ENCODE data around the gene COL26A1.

The COL26A1 gene

GRCh38 chr7:101575168-101575567 is 212.5 kb downstream of the COL26A1 start:
- DNase-seq (ENCODE audit: low spot score): peak; percentile 45

DNA sequence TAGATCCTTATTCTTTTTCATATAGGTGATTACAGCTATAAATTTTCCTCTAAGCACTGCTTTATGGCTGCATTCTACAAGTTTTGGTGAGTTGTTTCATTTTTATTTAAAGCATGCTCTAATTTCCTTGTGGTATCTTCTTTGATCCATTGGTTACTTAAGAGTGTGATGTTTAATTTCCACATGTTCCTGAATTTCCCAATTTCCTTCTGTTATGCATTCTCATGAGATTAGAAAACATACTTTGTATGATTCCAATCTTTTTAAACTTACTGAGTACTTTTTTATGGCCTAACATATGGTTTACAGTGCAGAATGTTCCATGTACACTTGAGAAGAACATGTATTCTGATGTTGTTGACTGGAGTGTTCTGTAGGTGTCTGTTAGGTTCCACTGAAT is 213.0 kb downstream of the COL26A1 start:
- no peak for DNase-seq (ENCODE audit: low spot score)

- no peak for DNase-seq (ENCODE audit: low spot score)
These were observed 214.3 kb downstream of the COL26A1 start for GRCh38 chr7:101576998-101577397.

DNA sequence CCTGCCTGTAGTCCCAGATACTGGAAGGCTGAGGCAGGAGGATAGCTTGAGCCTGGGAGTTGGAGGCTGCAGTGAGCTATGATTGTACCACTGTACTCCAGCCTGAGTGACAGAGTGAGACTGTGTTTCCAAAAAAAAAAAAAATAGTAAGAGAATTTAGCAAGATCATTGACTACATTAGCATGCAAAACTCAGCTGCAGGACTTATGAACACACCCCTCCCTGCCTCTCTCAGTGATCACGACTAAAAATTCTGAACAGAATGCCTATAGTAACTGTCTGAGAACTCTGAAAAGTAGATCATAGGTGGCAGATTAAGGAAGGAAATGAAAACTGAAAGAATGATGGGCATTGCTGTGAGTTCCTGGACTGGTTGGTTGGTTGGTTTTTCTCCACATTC is 215.9 kb downstream of the COL26A1 start:
- no peak for DNase-seq (ENCODE audit: low spot score)

DNA sequence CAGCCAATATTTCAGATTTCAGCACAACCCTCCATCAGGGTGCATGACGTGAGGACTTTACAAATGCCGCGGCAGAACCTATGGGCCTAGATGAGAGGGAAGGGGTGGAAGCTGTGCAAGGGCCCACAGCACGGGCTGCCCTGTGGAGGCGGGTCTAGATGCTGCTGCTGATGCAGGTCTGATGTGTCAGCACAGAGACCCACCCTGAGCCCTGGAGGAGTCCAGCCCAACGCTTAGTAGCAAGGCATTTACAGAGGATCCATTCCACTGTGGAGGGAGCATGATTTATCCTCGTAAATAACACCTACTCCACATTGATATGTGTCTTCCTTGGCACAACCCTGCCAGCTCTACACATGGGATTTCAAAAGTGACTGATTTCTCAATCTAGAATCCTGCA is 217.9 kb downstream of the COL26A1 start:
- no peak for DNase-seq (ENCODE audit: low spot score)

- DNase-seq (ENCODE audit: low spot score): no peak
These were observed 219.2 kb downstream of the COL26A1 start for GRCh38 chr7:101581891-101582290.

GRCh38 chr7:101582971-101583370 is 220.3 kb downstream of the COL26A1 start:
- DNase-seq (ENCODE audit: low spot score): no peak

DNA sequence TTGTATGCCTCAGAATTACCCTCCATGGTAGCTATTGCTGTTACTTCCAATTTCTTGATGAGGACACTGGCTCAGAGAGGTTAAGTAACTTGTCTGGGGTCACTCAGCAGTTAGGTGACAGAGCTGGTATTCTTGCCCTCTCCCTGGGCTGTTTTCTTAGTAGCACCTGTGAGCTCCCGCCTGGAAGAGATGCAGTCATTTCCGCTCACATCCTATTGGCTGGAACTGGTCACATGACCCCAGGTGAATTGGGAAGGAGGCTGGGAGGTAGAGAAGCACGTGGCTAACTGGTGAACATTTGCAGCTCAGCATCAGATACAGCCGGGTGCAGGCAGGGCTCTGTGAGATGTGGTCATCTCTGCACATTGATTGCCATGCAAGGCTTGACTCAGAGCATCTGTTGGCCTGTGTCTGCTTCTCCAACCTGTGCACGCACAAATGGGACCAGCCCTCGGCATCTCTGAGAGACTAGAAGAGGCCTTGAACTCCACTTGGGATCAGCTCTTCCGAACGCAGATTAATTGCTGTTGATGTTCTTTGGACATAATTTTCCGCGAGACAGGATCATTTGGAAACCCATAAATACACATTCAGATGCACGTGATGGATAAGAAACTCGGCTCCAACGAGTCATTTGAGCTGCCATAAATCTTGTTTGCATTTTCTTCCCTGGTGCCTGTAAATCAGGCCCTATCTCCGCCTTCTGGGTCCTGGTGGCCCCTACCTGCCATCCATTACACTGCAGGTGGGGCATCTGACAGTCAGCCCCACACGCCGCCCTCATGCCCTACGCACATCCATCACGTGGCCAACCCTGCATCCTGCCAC is 223.6 kb downstream of the COL26A1 start:
- DNase-seq (ENCODE audit: low spot score): no peak

- peak; percentile 35 for DNase-seq (ENCODE audit: low spot score)
These were observed 224.4 kb downstream of the COL26A1 start for GRCh38 chr7:101586906-101587677.

- no peak for DNase-seq (ENCODE audit: low spot score)
These were observed 225.7 kb downstream of the COL26A1 start for GRCh38 chr7:101588131-101588935.

- DNase-seq (ENCODE audit: low spot score): no peak
These were observed 226.4 kb downstream of the COL26A1 start for GRCh38 chr7:101589052-101589451.

DNA sequence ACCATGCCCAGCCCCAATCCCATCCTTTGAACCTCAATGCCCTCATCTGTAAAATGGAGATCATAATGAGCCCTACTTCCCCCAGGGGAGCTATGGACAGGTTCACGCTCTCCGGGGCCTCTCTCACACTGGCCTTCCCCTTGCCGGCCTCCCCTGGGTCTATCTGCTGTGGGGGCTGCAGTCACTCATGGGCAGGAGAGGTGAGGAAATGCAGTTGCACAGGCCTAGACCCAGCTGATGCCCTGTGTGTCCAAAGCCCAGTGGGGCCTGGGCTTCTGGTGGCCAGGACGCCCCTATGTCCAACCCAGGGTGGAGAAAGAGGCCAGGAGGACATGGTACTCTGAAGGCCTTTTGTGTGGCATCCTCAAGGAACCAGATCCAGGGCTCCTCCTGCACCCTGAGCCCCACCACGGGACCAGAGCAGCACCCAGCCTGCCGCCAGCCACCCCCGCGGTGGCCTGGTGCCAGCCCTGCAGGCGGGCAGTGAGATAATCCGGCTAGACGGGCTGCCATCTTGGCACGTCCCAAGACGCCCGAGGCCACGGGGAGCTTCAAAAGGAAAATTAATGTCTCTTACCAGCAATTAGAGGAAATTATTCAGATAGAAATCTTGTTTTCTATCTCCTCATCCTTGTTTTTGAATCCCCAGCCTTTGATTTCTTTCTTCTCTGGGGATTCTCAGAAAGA is 227.4 kb downstream of the COL26A1 start:
- no peak for DNase-seq (ENCODE audit: low spot score)

DNA sequence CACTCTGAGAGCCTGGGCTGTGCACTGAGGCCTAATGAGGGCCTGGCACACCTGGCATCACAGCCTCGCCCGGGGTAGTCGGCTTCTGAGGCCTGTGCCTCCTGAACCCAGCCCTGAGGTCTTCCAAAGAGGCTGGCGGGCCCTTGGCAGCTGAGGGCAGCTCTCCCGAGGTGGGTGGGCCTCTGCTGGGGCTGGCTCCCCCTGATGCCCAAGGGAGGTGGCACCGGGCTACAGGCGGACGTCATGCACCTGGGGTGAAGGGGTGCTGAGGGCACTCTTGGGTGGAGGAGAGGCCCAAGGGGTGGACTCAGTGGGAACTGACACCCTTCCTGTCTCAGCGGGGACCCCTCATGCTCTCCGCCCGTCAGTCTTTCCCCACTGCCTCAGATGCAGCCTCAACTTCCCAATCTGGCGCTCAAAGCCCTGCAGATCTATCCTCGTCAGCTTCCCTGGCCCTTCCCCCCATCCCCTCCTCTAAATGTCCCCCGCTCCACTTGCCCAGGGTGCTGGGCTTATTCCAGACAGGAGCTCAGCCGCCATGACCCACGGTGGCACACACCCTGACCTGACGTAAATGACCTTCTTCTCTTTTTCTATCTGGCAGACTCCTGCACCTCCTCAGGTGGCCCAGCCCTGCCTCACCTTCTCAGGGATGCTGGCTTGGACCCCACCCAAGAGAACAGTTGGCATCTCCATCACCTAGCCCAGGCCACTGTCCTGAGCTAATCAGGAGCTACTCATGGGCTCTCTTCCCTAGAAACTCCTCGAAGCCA is 228.2 kb downstream of the COL26A1 start:
- DNase-seq (ENCODE audit: low spot score): no peak

GRCh38 chr7:101591504-101591903 is 228.8 kb downstream of the COL26A1 start:
- DNase-seq (ENCODE audit: low spot score): no peak

- no peak for DNase-seq (ENCODE audit: low spot score)
These were observed 230.9 kb downstream of the COL26A1 start for GRCh38 chr7:101593556-101593955.

DNA sequence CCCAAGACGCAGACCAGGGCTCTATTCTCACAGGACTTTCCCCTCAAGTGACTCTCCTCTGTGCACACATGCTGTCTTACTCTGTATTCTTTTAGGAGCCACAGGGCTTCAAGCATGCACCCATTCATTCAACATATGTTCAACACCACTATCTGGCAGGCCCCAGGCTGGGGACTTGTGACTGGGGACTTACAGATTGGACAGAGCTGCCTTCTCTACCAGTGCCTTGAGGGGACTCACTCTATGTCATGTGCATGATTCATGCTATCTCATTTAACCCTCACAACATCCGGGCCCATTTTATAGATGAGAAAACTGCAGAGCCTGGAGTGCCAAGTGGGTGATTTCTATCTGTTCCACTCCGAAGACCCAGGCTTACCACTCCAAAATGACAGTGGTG is 232.1 kb downstream of the COL26A1 start:
- DNase-seq (ENCODE audit: low spot score): no peak

- no peak for DNase-seq (ENCODE audit: low spot score)
These were observed 232.6 kb downstream of the COL26A1 start for GRCh38 chr7:101595246-101595645.

DNA sequence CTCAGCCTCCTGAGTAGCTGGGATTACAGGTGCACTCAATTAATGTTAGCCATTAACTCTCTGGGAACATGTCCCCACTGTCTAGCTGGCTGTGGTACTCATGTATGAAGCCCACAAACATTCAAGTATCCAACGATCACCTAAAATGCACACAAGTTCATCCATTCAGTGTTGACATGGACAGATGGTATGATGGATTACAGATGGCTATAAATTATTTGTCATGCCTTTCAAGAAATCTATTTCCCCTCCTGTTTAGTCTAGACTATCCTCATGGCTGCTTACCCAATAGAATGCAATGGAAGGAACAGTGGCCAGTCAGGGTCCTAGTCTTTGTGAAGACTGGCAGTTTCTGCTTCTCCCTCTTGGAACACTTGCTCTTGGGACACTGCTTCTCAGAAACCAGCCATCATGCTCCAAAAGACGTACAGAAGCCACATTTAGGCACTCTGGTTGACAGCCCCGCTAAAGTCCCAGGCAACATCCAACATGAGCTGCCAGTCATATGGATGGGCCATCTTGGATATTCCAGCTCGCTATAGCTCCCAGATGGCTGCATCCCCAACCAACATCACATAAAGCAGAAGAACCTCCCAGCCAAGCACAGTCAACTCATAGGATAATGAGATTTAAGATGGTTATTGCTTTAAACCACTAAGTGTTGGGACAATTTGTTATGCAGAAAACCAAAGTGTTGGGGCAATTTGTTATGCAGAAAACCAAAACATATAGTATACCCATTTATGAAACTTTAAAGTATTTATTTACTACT is 233.3 kb downstream of the COL26A1 start:
- no peak for DNase-seq (ENCODE audit: low spot score)

- no peak for DNase-seq (ENCODE audit: low spot score)
These were observed 234.2 kb downstream of the COL26A1 start for GRCh38 chr7:101596898-101597297.

DNA sequence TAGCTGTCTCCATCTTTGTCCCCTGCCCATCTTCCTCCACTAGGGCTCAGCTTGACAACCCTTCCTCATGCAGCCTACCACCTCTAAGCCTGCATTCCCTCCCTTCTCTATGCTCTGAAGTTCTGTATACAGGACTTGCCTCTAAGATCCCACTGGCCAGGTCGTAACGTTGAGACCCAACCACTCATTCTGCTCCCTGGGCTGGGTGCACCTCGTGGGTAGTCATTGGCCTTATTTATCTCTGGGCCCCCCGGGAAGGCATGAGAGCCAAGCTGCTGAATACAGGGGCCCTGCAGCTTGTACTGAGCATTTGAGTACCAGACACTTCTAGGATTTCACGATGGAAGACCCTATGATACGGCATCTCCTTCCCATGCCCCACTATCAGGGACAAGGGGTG is 235.3 kb downstream of the COL26A1 start:
- DNase-seq (ENCODE audit: low spot score): no peak

Measured in NAMALWA (cell line).